Limb (tissue), 2 donors: ENCODE results near the gene PLB1.

Source experiments
- DNase-seq, 2 donors: peaks; one replicate each; pipeline ENCODE4 v3.0.0-alpha.2; 2016; ENCODE audit errors: extremely low spot score in 2 of 2

Gene PLB1

DNA sequence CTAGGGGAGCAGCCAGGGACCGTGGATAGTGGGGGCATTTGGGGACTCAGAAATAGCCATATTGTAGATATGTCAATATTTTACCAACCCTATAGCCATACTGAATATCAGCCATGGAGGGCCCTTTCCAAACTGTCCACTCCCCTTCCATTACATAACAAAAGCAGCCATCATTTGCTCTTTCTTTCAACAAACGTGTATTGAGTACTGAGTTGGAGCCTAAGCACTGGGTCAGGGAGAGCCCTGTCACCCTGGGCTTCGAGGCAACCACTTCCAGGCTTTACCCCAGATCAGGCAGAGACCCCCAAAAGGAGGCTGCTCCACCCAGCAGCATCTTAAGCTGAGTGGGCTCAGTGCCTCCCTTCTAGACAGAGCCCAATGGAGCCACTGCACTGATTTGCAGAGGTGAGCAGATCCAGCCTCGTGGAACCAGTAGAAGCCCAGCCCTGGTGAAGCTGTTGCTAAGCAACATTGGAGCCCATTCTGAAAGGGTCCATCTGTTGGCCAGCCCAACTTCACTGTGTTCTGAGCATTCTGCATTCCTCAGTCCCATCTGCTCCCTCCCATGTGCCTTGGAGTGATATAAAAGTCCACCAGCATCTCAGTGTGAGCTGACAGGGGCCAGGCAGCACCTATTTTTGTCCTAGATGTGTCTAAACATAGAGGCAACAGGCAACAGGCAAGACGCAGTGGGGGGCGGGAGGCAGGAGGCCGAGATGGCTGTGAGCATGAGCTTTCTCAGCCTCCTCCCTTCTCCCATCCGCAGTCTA, 112.1 kb downstream of the PLB1 start:
- no peak for DNase-seq

DNA sequence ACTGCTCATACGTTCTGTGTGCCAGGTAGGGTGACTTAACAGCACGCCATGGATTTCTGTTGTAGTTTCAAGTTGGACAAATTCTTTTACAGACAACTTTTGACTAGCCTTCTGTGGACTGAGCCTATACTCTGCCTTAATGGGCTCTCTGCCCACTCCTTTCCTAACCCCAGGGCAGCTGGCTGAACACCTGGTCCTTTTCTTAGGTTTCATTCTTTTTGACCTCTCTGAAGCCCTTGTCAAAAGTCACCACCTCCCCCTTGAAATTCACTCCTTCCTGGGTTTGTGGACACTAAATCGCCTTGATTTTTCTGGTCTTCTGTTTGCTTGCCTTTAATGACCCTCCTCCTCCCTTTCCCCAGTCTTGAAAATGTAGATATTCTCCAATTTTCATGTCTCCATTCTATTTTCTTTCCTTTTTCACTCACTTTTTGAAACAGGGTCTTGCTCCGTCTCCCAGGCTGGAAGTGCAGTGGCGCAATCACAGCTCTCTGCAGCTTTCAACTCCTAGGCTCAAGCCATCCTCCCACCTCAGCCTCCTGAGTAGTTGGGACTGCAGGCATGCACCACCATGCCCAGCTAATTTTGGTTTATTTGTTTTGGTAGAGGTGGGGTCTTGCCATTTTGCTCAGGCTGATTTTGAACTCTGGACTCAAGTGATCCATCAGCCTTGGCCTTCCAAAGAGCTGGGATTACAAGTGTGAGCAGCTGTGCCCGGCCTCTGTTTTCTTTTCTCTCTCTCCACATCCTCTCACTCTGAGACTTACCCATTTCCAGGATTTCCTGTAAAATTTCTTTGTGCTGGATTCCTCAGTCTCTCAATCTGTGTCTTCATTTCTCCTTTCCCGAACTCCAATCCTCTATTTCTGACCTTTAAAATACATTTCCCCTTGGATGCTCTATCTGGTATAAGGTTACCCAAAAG, 112.9 kb downstream of the PLB1 start:
- DNase-seq, result no peak

DNA sequence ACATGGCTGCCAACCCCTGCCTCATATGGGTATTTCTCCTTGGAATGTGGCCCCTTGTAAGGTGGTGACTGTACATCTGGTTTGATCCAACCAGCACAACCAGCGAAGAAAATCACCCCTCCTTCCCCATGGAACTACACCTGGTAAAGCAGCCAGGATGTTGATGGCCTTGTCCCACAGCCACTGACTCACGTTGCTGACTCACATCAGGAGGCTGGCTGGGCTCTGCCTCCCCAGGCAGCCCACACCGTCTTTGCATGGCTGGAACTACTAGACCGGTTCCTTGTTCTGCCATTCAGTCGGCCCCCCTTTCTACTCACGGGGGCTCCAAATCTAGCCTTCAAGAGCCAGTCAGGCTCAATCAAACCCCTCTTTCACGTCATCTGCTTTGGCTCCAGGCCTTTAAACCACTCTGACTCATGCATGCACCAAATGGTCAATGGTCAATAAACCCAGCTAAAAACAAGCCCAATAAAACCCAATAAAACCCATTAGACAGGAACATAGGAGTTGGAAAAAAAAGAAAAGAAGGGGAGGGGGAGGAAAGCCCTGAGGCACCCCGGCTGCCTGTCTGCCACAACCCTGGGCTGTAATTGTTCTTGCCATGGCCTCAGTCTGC, 114.8 kb downstream of the PLB1 start:
- no peak for DNase-seq

DNA sequence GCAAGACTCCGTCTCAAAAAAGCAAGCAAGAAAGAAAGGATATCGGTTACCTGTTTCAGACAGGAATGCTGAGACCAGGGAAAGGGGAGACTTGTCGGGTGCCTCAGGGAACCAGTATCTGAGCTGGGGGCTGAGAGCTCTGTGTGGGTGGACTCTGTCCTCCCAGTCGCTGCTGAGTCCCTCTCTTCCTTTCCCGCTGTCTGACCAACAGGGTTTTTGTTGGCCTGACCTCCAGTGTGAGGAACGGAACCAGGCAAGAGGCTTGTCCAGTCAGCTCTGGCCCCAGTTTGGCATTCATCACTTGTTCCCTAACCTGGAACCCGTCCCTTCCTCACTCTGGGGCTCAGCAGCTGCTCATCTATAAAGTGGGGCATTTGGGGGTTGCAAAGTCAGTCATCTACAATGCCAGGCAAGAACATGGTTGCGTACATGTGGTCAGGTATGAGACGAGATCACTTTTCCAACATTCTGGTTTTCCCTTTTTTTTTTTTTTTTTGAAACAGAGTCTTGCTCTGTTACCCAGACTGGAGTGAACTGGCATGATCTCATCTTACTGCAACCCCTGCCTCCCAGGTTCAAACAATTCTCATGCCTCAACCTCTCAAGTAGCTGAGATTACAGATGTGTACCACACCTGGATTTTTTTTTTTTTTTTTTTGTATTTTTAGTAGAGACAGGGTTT, 116.4 kb downstream of the PLB1 start:
- DNase-seq, result no peak

DNA sequence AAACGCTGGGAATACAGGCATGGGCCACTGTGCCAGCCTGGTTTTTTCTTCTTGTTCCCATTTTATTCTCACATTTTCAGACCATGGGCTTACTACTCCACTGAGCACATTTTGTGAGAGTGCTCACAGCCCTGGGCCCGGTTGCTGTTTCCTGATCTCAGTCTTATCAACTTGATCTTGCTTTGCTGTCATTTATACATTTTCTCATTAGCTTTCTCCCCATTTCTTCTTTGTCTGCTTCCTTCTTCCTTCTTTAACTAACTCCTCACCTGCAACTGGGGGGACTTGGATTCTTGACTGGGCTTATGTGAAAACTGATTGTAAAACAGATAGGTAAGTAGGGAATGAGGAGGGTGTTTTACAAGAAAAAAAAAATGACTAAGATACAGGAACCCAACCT, 117.3 kb downstream of the PLB1 start:
- no peak for DNase-seq

DNA sequence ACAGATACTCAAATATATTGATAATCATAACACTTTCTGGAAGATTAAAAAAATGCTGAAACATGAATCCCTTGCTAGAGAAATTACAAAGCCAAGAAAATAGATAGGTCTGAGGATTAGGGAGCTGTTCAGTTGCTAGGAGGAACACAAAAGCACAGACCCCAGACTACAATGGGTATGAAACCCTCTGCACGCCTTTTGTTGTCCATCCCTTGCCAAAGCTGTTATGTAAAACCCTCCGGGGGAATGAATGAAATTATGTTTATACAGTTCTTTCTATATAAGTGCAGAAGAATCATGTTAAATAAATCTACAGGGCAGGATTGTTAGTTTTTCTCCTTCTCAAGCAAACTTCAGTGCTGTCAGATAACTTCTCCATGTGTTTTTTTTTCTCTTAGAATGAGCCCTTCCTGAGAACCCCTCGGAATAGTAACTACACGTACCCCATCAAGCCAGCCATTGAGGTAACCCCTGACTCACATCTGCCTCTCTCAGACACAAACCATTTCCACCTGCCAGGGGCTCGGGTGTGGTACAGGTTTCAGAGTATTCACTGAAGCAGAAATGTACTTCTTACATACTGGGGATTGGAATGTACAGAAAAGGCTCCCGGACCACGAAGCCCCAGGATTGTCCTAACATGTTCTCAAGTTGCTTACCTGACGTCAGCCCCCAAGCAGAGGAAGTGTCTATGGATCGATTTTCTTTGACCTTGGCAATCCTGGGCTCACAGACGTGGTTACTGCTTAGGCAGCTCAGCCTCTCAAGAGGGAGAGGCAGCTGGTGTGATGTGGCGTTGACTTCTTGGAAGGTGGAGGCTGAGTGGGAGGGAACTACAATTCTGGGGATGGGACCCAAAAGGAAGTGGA, 118.0 kb downstream of the PLB1 start:
- DNase-seq, result peak; percentile 44 to 63

DNA sequence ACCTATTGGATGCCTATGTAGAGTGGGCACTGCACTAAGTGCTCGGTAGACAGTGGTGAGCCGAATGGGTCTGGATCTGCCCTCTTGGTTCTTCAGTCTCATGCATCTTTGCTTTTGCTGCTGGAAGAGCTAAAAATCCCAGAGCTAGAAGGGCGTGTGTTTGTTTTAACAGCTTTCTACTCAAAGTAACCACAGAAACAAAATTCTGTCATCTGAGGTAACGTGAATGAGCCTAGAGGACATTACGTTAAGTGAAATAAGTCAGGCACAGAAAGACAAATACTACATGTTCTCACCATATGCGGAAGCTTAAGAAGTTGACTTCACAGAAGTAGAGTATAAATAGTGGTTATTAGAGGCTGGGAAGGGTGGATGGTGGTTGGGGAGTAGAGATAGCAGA, 119.8 kb downstream of the PLB1 start:
- DNase-seq, result no peak

DNA sequence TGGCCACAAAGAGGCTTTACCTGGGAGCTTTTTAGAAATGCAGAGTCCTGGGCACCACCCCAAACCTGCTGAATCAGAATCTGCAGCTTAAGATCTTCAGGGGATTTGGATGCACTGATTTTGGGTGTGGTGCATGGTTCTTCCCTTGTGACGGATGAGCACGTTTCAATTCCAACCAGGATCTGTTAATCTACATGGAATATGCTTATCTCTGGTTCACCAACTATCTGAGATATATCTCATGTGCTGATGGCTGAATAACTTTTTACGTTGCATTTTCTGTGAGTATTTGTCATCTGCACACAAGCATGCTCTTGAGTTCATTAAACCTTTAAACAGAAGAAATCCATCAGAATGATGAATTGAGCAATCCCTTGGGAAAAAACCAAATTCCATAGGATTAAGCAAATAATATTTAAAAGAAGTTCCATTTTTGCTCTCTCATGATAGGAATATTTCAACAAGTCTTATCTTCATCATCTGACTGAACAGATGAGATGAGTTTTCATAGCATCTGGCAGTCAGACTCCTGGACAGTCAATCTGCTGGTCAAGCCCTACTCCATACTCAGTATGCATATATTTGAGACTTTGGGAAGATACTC, 120.6 kb downstream of the PLB1 start:
- no peak for DNase-seq

DNA sequence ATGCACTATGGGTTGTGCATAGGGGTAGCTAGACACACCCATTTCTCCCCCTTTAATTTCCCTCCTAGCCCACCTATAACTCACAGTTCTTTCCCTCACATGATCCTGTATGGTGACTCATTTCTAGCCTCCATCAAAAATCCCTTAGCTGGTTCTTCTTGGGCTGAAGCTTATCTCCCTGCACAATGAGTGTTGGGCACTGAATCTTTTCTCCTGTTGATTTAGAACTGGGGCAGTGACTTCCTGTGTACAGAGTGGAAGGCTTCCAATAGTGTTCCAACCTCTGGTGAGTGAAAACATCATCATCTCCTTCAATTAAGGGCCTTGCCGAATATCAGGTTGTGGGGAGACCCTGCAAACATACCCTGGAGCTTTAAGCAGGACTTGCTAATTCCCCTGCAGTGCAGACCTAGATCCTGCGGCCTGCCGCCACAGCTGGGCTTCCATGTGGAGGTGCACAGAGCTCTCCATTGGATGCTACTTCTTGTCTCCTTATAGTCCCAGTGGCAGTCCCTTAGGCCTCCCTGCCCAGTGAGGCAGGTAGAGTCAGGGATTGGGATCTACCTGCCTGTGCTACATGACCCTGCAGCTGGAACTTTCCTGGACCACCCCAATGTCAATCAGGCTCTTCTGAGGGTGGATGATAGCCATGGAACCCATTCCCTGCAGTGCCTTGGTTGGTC, 121.8 kb downstream of the PLB1 start:
- DNase-seq, result no peak

DNA sequence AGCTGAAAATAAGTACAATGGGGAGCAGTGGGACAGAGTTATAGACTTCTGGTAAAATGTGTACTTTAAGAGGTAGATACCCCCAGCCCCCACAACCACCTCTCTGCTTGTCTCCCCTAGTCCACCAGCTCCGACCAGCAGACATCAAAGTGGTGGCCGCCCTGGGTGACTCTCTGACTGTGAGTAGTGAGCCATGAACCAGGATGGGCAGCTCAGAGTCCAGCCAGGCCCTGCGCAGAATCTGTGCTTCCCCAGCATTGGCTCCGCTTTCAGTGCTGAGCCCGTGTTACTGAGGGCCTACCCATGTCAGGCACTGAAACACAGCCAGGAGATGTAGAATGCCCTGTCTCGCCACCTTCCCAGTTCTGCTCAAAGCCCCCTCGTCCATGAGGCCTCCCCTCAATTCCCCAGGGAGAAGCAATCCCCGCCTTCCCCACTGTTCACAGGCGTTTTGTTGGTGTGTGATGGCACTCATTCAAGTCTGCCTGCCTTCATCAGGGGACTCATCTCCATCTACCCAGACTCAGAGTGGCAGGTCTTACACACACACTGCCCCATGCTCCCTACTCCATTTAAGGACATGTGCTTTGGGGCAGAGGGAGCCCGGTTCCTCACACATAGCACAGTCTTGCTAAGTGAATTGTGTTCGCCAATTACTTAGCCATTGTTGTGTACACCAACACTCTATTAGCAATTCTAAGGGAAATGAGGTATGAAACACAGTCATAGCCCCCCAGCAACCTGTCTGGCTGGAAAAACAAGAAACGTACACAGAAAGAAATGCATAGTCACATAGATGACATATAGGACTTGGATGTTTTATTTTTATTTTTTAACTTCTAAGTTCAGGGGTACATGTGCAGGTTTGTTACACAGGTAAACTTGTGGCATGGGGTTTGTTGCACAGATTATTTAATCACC, 122.6 kb downstream of the PLB1 start:
- DNase-seq, result no peak

DNA sequence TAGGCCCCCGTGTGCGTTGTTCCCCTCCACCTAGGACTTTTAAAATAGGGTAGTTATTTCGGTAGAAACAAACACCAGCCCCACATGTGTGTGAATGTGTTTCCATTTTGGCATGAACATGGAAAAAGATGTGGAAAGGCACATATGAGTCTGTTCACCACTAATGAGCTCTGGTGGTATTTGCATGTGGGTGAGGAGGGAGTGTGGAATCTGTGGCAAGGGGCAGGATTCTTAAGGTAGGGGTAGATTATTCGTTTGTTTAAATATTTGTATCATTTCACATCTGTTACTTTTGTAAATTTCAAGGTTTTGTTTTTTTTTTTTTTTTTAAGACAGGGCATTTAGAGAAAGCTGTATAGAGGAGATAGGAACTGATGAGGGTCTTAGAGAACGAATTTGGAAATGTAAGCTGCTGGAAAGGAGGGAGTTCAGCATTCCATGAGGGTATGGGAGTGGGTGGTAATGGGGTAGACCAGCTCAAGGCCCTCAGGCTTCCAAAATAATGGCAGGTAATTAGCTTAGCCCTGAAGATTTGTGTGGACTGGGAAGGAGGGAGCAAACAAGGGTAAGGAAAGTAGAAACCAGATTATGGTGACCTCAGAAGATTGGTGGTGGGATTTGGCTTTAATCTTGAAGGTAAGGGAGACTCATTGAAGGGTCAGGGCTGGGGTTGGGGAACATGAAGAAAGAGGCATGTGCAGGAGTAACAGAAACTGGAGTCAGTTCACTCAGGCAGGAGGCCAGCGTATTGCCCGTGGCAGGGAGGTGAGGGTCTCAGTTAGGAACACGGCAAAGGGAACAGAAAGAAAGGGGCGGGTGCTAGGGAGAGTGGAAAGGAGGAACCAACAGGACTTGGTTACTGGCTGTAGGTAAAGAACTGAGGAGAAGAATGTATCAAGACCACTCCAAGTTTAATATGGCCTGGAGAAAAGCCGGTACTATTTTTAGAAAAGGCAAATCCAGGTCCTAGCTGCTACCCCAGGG, 123.6 kb downstream of the PLB1 start:
- no peak for DNase-seq

DNA sequence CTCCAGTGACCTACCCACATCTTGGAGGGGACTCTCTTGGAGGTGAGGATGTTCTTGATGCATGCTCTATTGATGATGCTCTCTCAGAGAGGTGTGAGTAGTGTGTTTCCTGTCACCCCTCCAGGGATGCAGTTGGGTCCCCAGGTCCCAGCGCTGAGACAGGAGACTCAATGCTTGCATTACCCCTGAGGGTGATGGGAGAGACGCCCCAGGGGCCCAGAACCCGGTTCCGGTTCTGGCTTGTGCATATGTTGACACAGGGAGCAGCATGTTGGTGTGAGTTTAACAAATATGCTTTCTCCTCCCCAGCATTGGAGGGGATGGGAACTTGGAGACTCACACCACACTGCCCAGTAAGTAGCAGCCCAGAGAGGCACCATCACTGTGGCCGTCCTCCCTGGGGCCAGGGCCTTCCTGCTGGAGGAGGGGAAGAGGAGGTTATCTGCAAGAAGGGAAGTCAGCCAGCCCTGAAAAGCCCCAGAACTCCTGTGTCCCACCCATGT, 124.5 kb downstream of the PLB1 start:
- no peak for DNase-seq

DNA sequence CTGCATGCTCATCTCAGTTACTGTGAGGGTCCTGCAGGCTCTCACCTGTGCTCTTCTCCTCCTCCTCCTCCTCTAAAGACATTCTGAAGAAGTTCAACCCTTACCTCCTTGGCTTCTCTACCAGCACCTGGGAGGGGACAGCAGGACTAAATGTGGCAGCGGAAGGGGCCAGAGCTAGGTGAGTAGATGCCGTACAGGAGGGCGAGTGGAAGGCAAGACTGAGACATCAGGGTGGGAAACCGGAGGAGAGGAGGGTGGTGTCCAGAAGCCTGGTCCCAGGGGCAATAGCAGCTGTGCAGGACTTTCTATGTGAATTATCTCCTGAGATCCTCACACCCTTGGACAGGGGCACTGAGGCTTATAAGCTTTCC, 124.9 kb downstream of the PLB1 start:
- no peak for DNase-seq

DNA sequence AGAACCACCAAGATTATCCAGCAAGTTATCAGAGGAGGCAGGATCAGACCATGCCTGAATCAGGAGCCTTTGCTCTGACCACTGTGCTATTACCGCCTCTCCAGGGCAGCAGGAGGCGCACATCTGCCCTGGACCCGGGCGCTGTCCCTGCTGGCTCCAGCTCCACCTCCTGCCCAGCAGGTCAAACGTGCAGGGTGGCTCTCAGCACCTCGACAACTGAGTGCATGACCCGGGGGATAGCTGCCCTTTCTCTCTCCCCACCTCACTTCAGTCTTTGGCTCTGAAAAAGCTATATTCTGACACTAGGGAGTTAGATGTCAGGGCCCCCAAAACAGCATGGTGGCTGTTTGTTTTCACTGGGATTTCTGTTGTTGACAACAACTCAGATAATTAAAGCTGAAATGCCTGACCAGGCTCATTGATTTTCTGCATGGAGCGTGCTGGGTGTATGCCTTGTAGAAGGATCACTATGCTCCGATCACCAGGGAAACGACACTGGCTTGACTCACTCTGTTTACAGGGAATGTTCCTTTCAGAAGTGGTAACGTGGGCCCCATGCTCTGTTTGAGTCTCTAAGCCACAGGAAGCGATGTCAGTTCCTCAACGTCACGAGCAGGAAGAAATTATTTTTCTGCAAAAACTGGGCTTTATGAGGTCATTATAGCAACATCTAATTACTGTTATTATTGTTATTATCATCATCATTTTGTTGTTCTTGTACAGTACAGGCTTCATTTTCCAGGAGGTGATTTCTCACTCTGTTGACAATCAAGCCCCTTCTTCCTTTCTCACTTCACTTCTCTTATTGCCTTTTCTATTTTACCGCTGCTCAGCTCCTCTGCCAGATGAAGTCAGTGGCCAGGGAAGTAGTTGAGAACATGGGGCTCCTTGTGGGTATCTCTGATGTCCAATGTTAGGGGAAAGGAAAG, 125.6 kb downstream of the PLB1 start:
- DNase-seq, result peak; percentile 67 to 88

DNA sequence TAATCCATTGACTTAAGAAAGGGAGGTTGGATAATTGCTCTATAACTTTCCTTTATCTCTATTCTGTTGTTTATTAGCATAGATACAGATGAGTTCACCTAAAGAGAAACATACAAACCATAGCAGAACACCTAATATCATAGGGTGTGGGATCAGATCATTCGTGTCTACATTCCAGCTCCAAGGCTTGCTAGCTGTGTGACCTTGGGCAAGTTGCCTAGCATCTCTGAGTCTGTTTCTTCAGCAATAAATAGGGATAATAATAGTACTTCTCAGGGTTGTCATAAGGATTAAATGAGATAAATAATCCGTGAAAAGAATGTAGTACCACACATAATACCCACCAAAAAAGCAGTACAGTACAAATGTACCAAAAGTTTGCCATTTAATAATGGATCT, 126.2 kb downstream of the PLB1 start:
- DNase-seq, result no peak
